H1 (cell line): ENCODE results near the gene TPO. TPM values are rescaled to one million over a fixed set of nuclear protein-coding genes. Genes with fewer than 3 reads are reported as not detected.

Experiments
- CTCF ChIA-PET: fragments of 300-600 bp; sonication (Branson Sonifier 250); formaldehyde crosslinking; loops from one replicate; lab custom pipeline; 2021; ENCODE audit not compliant: partially characterized antibody; lab: Charles Lee
- POLR2A ChIA-PET: fragments of 300-600 bp; sonication (Branson Sonifier 250); formaldehyde crosslinking; loops from one replicate; lab custom pipeline; 2021; ENCODE audit warnings: inconsistent platforms; ENCODE audit not compliant: partially characterized antibody; lab: Charles Lee
- DNase-seq, 2 experiments: peaks; one replicate each; pipeline versions ENCODE4 v3.0.0 to v3.0.0-alpha.2; 2010 to 2022; ENCODE audit warnings: low spot score in 2 of 2, low read depth in 1 of 2, mixed read lengths in 1 of 2
- FAIRE-seq: peaks from 2 replicates; lab custom pipeline; 2011; peaks lifted over from hg19 to GRCh38; lab: Jason Lieb, UNC
- H2AFZ ChIP-seq: 2 replicates; pipeline ENCODE4 v1.8.1; 2012; ENCODE audit warnings: low read length, inconsistent platforms
- H2AK5ac ChIP-seq: 2 replicates; pipeline ENCODE4 v1.6.1; 2013; ENCODE audit warnings: low read depth, low read length
- H2BK120ac ChIP-seq: replicated peaks from 2 replicates; pipeline ENCODE3; 2013; ENCODE audit warnings: low read depth, low read length, inconsistent platforms
- H2BK12ac ChIP-seq: 2 replicates; pipeline ENCODE4 v1.6.1; 2013; ENCODE audit warnings: low read depth, low read length
- H2BK15ac ChIP-seq: 2 replicates; pipeline ENCODE4 v1.6.1; 2013; ENCODE audit warnings: low read length
- H2BK20ac ChIP-seq: 2 replicates; pipeline ENCODE4 v1.6.1; 2013; ENCODE audit warnings: low read length
- H2BK5ac ChIP-seq: 2 replicates; pipeline ENCODE4 v1.6.1; 2013; ENCODE audit warnings: low read depth, low read length
- H3K14ac ChIP-seq: 2 replicates; pipeline ENCODE4 v1.6.1; 2013; ENCODE audit warnings: inconsistent platforms; ENCODE audit not compliant: insufficient read length
- H3K18ac ChIP-seq: 2 replicates; pipeline ENCODE4 v1.6.1; 2013; ENCODE audit warnings: low read length; ENCODE audit errors: extremely low read depth
- H3K23ac ChIP-seq: 2 replicates; pipeline ENCODE4 v1.6.1; 2013; ENCODE audit warnings: inconsistent platforms; ENCODE audit not compliant: insufficient read length
- H3K23me2 ChIP-seq: 2 replicates; pipeline ENCODE4 v1.6.1; 2013; ENCODE audit warnings: low read depth, low read length
- H3K27ac ChIP-seq: 2 replicates; pipeline ENCODE4 v1.6.1; 2011; ENCODE audit warnings: low read depth, low read length, inconsistent platforms
- H3K27me3 ChIP-seq, 4 experiments: replicated peaks in 1 of 4; 1 replicate in 1 of 4; 2 replicates in 3 of 4; pipeline versions ENCODE4 v1.6.1 to v1.8.1; 2011 to 2013; ENCODE audit warnings: low read length in 3 of 4, mild to moderate bottlenecking in 3 of 4, inconsistent platforms in 2 of 4, mixed read lengths in 2 of 4, moderate library complexity in 1 of 4; ENCODE audit not compliant: control insufficient read depth in 3 of 4, insufficient read depth in 3 of 4; ENCODE audit errors: extremely low read depth in 1 of 4
- H3K36me3 ChIP-seq, 4 experiments: 2 replicates each; pipeline versions ENCODE4 v1.6.1 to v1.8.1; 2011 to 2013; ENCODE audit warnings: mild to moderate bottlenecking in 4 of 4, low read length in 3 of 4, moderate library complexity in 2 of 4, control low read depth in 1 of 4, inconsistent platforms in 1 of 4; ENCODE audit not compliant: insufficient read depth in 4 of 4, control insufficient read depth in 2 of 4
- H3K4ac ChIP-seq: replicated peaks from 2 replicates; pipeline ENCODE3; 2013; ENCODE audit warnings: low read length, low read depth, mixed read lengths, inconsistent platforms; ENCODE audit not compliant: insufficient read length
- H3K4me1 ChIP-seq, 4 experiments: replicated peaks in 1 of 4; 1 replicate in 1 of 4; 2 replicates in 3 of 4; pipeline versions ENCODE4 v1.6.1 to v1.8.1; 2011 to 2013; ENCODE audit warnings: low read length in 3 of 4, inconsistent platforms in 2 of 4, mixed read lengths in 1 of 4; ENCODE audit not compliant: insufficient read depth in 4 of 4, control insufficient read depth in 3 of 4
- H3K4me2 ChIP-seq, 2 experiments: 2 replicates each; pipeline versions ENCODE4 v1.6.1 to v1.8.1; 2011 to 2013; ENCODE audit warnings: low read depth in 2 of 2, low read length in 2 of 2, control low read depth in 1 of 2, inconsistent platforms in 1 of 2, mild to moderate bottlenecking in 1 of 2; ENCODE audit not compliant: insufficient read depth in 1 of 2
- H3K4me3 ChIP-seq, 4 experiments: fragments of 200-600, 300-600 bp in 1 of 4; sonication (generic), shearing (Covaris generic), sonication (Bioruptor Twin) in 1 of 4; 2 replicates each; pipeline versions ENCODE4 v1.5.1 to v1.8.1; 2011 to 2016; ENCODE audit warnings: low read length in 4 of 4, low read depth in 3 of 4, control low read depth in 2 of 4, inconsistent platforms in 2 of 4, mild to moderate bottlenecking in 2 of 4, mixed read lengths in 1 of 4, moderate library complexity in 1 of 4; ENCODE audit not compliant: insufficient read depth in 2 of 4; ENCODE audit errors: extremely low read depth in 1 of 4
- H3K56ac ChIP-seq: replicated peaks from 2 replicates; pipeline ENCODE3; 2013; ENCODE audit warnings: low read depth, mild to moderate bottlenecking, mixed read lengths, low read length, inconsistent platforms; ENCODE audit not compliant: insufficient read length
- H3K79me1 ChIP-seq: 2 replicates; pipeline ENCODE4 v1.6.1; 2013; ENCODE audit warnings: low read depth, low read length, control low read depth
- H3K79me2 ChIP-seq, 2 experiments: 2 replicates each; pipeline versions ENCODE4 v1.6.1 to v1.8.1; 2012 to 2013; ENCODE audit warnings: low read length in 2 of 2, mild to moderate bottlenecking in 2 of 2, inconsistent platforms in 1 of 2; ENCODE audit not compliant: insufficient read depth in 2 of 2, control insufficient read depth in 1 of 2
- H3K9ac ChIP-seq, 4 experiments: replicated peaks in 1 of 4; 1 replicate in 1 of 4; 2 replicates in 3 of 4; pipeline versions ENCODE4 v1.6.1 to v1.8.1; 2011 to 2013; ENCODE audit warnings: low read depth in 3 of 4, low read length in 3 of 4, control low read depth in 2 of 4, mild to moderate bottlenecking in 2 of 4, moderate library complexity in 2 of 4, inconsistent platforms in 1 of 4; ENCODE audit errors: extremely low read depth in 1 of 4
- H3K9me3 ChIP-seq, 2 experiments: 2 replicates each; pipeline versions ENCODE4 v1.6.1 to v1.8.1; 2012 to 2013; ENCODE audit warnings: mild to moderate bottlenecking in 2 of 2, moderate library complexity in 2 of 2, control low read depth in 1 of 2, inconsistent platforms in 1 of 2, low read depth in 1 of 2, low read length in 1 of 2, mixed read lengths in 1 of 2; ENCODE audit not compliant: insufficient read depth in 2 of 2
- H4K20me1 ChIP-seq, 2 experiments: replicated peaks in 1 of 2; 2 replicates each; pipeline versions ENCODE3 to v1.8.1; 2011 to 2013; ENCODE audit warnings: inconsistent platforms in 2 of 2, low read length in 2 of 2, mild to moderate bottlenecking in 1 of 2; ENCODE audit not compliant: insufficient read depth in 2 of 2, control insufficient read depth in 1 of 2
- H4K5ac ChIP-seq: 2 replicates; pipeline ENCODE4 v1.6.1; 2013; ENCODE audit warnings: low read length, low read depth, mixed read lengths, inconsistent platforms; ENCODE audit not compliant: insufficient read length
- H4K8ac ChIP-seq: 2 replicates; pipeline ENCODE4 v1.8.0; 2013; ENCODE audit warnings: mild to moderate bottlenecking, moderate library complexity, low read length, inconsistent platforms; ENCODE audit not compliant: insufficient read depth; ENCODE audit errors: extremely low read depth
- H4K91ac ChIP-seq: replicated peaks from 2 replicates; pipeline ENCODE3; 2013; ENCODE audit warnings: low read length, mixed read lengths, inconsistent platforms; ENCODE audit not compliant: insufficient read length
- ASH2L ChIP-seq: fragments of 200-600, 300-600 bp; sonication (generic); IDR thresholded peaks from one replicate; pipeline ENCODE4 v1.7.1; 2017; ENCODE audit warnings: low read length
- CREB1 ChIP-seq: IDR thresholded peaks from 2 replicates; pipeline ENCODE4 v1.6.1; 2012; ENCODE audit warnings: inconsistent platforms
- FOSL1 ChIP-seq: IDR thresholded peaks from 2 replicates; pipeline ENCODE4 v1.6.1; 2011; ENCODE audit warnings: mild to moderate bottlenecking, low read depth, low read length, moderate library complexity; ENCODE audit not compliant: insufficient read depth
- JUN ChIP-seq: IDR thresholded peaks from 2 replicates; pipeline ENCODE4 v1.6.1; 2011; ENCODE audit warnings: low read depth, mild to moderate bottlenecking, improper control_type of control experiment, low read length
- MAFK ChIP-seq: IDR thresholded peaks from 2 replicates; pipeline ENCODE4 v1.6.1; 2012; ENCODE audit warnings: low read depth, mild to moderate bottlenecking, improper control_type of control experiment, low read length
- NRF1 ChIP-seq: IDR thresholded peaks from 2 replicates; pipeline ENCODE4 v1.6.1; 2011; ENCODE audit warnings: mild to moderate bottlenecking, low read depth, low read length, improper control_type of control experiment
- PHF8 ChIP-seq: fragments of 200-600 bp; sonication (generic); conservative IDR thresholded peaks from 2 replicates; pipeline ENCODE4 v1.7.1; 2012; ENCODE audit warnings: low read depth, mild to moderate bottlenecking, inconsistent platforms, low read length, moderate library complexity
- POLR2AphosphoS5 ChIP-seq: IDR thresholded peaks from 2 replicates; pipeline ENCODE4 v1.6.1; 2011; ENCODE audit warnings: low read depth, low read length
- SIN3A ChIP-seq, 2 experiments: IDR thresholded peaks in 1 of 2; conservative IDR thresholded peaks in 1 of 2; 2 replicates each; pipeline ENCODE4 v1.6.1; 2011 to 2012; ENCODE audit warnings: low read length in 2 of 2, improper control_type of control experiment in 1 of 2, low read depth in 1 of 2, mild to moderate bottlenecking in 1 of 2
- SRF ChIP-seq: IDR thresholded peaks from 2 replicates; pipeline ENCODE4 v1.6.1; 2011; ENCODE audit warnings: mild to moderate bottlenecking, low read depth, low read length, moderate library complexity
- YY1 ChIP-seq: IDR thresholded peaks from 2 replicates; pipeline ENCODE4 v1.6.1; 2011; ENCODE audit warnings: low read depth, mild to moderate bottlenecking, low read length
- ZNF274 ChIP-seq: IDR thresholded peaks from 2 replicates; pipeline ENCODE4 v1.7.0; 2012; ENCODE audit warnings: low read length, borderline replicate concordance; ENCODE audit errors: extremely low read depth
- WGBS, 2 experiments: shearing (Covaris generic) in 1 of 2; methylation state at CpG; one replicate each; pipeline versions ENCODE4 v1.1.6 to v1.1.7; 2013 to 2015; ENCODE audit warnings: low lambda C conversion rate in 2 of 2, mixed read lengths in 2 of 2, inconsistent platforms in 1 of 2, low coverage in 1 of 2, missing lambda C conversion rate in 1 of 2; ENCODE audit not compliant: insufficient replicate concordance in 2 of 2, insufficient coverage in 1 of 2, insufficient read length in 1 of 2; ENCODE audit errors: extremely low coverage in 1 of 2, missing lambda C conversion rate in 1 of 2; 5-methylcytosine and 5-hydroxymethylcytosine counted together
- polyA plus RNA-seq, 7 experiments: library from polyadenylated mRNA; depleted of rRNA in 3 of 7; stranded (reverse) in 5 of 7; unstranded in 2 of 7; fragments of >200 nt in 5 of 7; fragments of 200-250 nt in 2 of 7; gene quantifications; 1 replicate in 5 of 7; 2 replicates in 1 of 7; 4 replicates in 1 of 7; pipeline versions ENCODE4 v1.2.1 to v1.2.3, GENCODE V29; 2011 to 2013; ENCODE audit warnings: missing spikeins in 2 of 7, mixed read lengths in 2 of 7
- total RNA-seq: library from RNA; stranded (reverse); fragmentation: NEBNext Ultra II Directional; extraction: Animal tissue kit (Norgen Biotek cat#: 25700); gene quantifications from 2 replicates; pipeline ENCODE4 v1.2.1, GENCODE V29; 2021
- TF ChIP-seq, protein P1 (sequence below): IDR thresholded peaks from 2 replicates; pipeline ENCODE4 v1.6.1; 2012; ENCODE audit warnings: inconsistent platforms

TPO gene
- total and polyA plus RNA-seq, 2 of the 8 experiments (the other 6 are each of a cell fraction or from before 2014, with no cell fraction given): not detected

DNA sequence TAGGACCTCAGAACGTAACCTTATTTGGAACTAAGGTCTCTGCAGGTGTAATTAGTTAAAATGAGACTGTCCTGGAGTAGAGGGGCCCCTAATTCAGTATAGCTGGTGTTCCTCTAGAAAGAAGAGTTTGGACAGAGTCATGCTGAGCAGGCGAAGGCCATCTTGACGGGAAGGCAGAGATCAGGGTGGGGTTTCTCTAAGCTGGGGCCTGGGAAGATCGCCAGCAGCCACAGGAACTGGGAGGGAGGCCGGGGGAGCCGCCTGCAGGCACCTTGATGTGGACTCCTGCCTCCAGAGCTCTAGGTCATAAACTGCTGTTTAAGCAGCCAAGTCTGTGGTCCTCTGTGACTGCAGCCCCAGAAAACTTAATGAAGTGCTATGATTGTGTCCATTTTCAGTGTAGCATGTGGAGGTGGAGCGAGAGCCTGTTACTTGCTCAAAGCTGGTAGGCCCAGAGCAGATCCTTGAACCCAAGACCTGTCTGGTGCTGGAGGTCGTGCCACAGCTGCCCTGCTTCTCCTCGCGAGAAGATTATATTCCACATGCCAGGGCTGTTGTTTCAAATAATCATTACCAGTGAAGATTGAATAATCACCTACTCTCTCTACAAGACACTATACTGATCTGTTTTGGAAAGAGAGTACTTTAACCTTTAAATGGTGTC lies 105.7 kb downstream of the TPO start:
- no peak overlapping the region for H3K4me2 ChIP-seq
- H3K36me3 ChIP-seq: no peaks in the 10 kb centered on the region
- no peaks in the 10 kb centered on the region for H3K4me1 ChIP-seq
- H3K27me3 ChIP-seq: no peaks in the 10 kb centered on the region
- CTCF ChIA-PET: interaction anchor here (0.9 to 1.1 kb wide), 3 partner anchors 14 to 290 kb away, joined by 3 read pairs; no protein-coding TSS in a partner anchor
- no peaks in the 10 kb centered on the region for H3K9me3 ChIP-seq
- H2AK5ac ChIP-seq: no peak overlapping the region
- WGBS, 2 experiments: 86% methylated on average over 10 of the region's 10 CpGs; no CpG with 5 or more reads in 1 of the 2 experiments
- no peak overlapping the region for H3K18ac ChIP-seq
- H4K91ac ChIP-seq: no peak overlapping the region
- POLR2A ChIA-PET: no interaction called here
- no peak overlapping the region for H3K56ac ChIP-seq
- no peak overlapping the region for H3K9ac ChIP-seq
- no peak overlapping the region for H2BK20ac ChIP-seq
- FAIRE-seq (no peak), DNase-seq (no peak)
- H4K8ac ChIP-seq: no peak overlapping the region
- no peak overlapping the region for H2BK120ac ChIP-seq
- no peaks in the 10 kb centered on the region for H3K23me2 ChIP-seq
- H3K27ac ChIP-seq: no peak overlapping the region
- H2AFZ ChIP-seq: no peak overlapping the region
- H2BK5ac ChIP-seq: no peak overlapping the region
- H4K20me1 ChIP-seq: peaks cover 0 to 1% of the 10 kb centered on the region in 2 experiments
- no peaks in the 10 kb centered on the region for H3K79me2 ChIP-seq
- H2BK15ac ChIP-seq: no peak overlapping the region
- H3K4me3 ChIP-seq: no peak overlapping the region
- no peaks in the 10 kb centered on the region for H3K79me1 ChIP-seq
- no peak overlapping the region for H2BK12ac ChIP-seq
- no peak overlapping the region for H3K23ac ChIP-seq
- no peak overlapping the region for H4K5ac ChIP-seq
- no peak overlapping the region for H3K14ac ChIP-seq
- no peak overlapping the region for H3K4ac ChIP-seq
- TF ChIP-seq FOSL1 (no peak), MAFK (no peak), NRF1 (no peak), SRF (no peak), ZNF274 (no peak), ASH2L (no peak), JUN (no peak), POLR2AphosphoS5 (no peak), CREB1 (no peak), PHF8 (no peak), SIN3A (conservative IDR thresholded peaks at IDR 0.05 in 1 of 2, IDR thresholded peaks at IDR 0.05 in 1 of 2; ENCODE audit: low read depth in 1 of 2, low read length in 2 of 2) (no peak), YY1 (no peak)
- TF ChIP-seq, protein P1, sequence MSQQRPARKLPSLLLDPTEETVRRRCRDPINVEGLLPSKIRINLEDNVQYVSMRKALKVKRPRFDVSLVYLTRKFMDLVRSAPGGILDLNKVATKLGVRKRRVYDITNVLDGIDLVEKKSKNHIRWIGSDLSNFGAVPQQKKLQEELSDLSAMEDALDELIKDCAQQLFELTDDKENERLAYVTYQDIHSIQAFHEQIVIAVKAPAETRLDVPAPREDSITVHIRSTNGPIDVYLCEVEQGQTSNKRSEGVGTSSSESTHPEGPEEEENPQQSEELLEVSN: no peak
